Stimulated activated CD4-positive, alpha-beta T cell treated with anti-CD3 and anti-CD28 coated beads, Interleukin-1b, Interleukin-23, amount 100 ng/mL, for 24 hours (primary cell): ENCODE data around the gene NCOR1.
"Not testable (repeated sequence)": the region's sequence is repeated elsewhere in the genome, so short reads cannot be mapped to it uniquely, and the experiment has no call there.

Experiments
- DNase-seq, 4 experiments: peaks; one replicate each; pipeline ENCODE4 v3.0.0-alpha.2; 2020; ENCODE audit warnings: low read depth in 4 of 4, low spot score in 1 of 4

NCOR1 gene

DNA sequence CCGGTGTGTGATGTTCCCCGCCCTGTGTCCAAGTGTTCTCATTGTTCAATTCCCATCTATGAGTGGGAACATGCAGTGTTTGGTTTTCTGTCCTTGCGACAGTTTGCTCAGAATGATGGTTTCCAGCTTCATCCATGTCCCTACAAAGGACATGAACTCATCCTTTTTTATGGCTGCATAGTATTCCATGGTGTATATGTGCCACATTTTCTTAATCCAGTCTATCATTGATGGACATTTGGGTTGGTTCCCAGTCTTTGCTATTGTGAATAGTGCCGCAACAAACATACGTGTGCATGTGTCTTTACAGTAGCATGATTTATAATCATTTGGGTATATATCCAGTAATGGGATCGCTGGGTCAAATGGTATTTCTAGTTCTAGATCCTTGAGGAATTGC, 63.0 kb downstream of the NCOR1 start:
- DNase-seq, result not testable (repeated sequence)

DNA sequence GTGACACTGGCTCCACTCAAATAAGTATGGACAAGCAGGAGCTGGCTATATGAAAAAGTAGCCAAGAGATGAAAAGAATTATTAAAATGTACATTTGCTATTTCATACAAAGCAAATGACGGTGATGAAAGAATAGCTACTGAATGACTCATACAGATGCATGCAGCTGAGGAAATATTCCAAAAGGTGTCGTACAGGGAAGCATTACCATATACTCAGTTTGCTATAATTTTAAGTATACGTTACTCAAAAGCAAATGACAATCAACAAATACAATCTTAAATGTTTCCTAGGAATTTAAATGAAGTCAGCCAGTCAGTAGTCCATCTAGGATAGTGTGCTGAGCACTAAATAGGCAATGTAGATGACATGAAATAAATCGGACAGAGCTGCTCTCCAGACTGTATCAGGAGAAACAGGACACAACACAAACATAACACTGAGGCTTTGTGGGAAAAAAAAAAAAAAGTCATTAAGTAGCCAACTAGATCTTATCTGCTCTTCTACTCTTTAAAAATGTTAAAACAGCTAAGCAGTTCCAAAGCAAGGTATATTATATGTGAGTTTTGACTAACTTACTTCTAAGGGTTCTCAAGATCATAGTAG, 65.0 kb downstream of the NCOR1 start:
- no peak for DNase-seq

DNA sequence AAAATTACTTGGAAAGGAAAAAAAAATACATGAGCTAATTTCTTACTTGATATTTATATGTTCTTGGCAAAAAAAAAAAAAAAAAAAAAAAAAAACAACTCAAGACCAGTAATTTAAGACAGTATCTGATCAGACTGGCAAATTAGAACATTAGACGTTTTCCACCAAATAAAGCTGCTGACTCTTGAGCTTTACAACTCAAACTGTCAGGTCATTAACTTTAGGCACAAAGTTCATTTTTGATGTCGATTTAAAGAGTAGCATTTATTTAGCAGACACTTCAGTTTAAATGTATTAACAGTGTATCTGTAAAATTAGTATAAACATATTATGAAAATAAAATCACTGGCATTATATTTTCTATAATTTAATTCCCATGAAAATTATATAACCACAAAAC, 66.7 kb downstream of the NCOR1 start:
- DNase-seq, result no peak

DNA sequence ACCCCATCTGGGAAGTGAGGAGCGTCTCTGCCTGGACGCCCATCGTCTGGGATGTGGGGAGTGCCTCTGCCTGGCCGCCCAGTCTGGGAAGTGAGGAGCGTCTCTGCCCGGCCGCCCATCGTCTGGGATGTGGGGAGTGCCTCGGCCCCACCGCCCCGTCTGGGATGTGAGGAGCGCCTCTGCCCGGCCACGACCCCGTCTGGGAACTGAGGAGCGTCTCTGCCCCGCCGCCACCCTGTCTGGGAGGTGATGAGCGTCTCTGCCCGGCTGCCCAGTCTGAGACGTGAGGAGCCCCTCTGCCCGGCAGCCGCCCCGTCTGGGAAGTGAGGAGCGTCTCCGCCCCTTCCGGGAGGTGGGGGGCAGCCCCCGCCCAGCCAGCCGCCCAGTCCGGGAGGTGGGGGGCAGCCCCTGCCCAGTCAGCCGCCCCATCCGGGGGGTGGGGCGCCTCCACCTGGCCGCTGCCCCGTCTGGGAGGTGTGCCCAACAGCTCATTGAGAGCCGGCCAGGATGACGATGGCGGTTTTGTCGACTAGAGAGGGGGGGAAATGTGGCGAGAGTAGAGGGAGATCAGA, 69.9 kb downstream of the NCOR1 start:
- not testable (repeated sequence) for DNase-seq

DNA sequence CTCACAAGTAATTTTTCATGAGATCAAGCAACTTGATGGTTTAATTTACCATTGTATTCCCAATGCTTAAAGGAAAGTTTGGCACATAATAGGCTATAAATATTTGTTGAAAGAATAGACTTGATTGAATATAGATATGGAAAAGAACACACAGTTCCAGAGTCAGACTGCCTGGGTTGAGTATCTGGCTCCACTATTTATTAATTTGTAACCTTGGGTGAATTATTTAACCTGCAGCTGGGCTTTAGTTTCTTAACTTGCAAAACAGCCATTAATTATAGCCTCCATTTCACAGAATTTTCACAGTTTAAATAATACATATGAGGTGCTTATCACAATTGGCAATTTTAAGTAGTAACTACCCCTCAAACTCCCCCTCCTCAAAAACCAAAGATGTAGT, 73.6 kb downstream of the NCOR1 start:
- DNase-seq, result no peak

DNA sequence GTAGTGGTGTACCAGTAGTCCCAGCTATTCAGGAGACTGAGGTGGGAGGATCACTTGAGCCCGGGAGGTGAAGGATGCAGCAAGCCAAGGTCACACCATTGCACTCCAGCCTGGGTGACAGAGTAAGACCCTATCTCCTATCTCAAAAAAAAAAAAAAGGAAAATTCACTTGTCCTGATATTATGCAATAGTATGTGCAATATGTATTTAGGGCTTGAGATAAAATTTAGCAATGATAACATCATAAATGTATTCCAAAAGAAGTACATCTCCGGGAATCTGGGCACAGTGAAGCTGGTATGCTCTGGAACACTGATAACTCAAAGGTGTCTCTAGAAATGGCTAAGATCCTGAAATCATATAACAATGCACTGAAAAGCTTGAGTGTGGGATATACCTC, 74.5 kb downstream of the NCOR1 start:
- DNase-seq, result no peak

DNA sequence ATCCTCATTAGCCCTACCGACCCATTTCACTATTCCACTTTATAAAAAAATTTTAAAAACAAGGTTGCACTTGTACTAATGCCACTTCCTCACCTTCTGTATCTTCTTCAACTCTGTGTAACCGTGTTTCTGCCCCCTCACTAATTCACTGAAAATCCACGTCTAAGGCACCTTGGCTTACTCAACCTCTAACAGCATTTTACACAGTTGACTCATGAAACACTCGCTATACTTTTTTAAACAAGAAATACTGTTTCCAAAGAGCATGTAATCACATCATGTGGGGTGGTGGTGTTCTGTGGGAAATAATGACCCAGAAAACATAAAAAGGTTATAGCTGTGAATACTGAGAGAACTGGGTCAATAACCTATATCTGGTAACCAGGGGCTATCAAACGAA, 79.9 kb downstream of the NCOR1 start:
- DNase-seq, result no peak

DNA sequence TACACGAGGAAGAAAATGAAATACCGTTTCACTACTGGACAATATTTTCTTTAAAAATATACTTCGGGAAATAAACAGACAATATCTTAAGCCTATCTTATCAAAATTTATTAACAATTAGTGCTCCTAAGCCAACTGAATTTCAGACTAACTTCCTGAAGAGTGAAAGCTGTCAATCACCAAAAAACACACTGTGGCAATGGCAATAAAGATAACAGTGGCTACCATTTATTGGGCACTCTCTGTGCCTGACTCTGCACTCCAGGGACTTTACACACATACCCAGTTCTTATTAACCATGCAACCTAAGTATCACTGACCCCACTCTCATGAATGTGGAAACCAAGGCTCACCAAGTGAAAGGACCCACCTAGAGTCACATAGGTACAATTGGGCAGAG, 83.7 kb downstream of the NCOR1 start:
- DNase-seq, result no peak

DNA sequence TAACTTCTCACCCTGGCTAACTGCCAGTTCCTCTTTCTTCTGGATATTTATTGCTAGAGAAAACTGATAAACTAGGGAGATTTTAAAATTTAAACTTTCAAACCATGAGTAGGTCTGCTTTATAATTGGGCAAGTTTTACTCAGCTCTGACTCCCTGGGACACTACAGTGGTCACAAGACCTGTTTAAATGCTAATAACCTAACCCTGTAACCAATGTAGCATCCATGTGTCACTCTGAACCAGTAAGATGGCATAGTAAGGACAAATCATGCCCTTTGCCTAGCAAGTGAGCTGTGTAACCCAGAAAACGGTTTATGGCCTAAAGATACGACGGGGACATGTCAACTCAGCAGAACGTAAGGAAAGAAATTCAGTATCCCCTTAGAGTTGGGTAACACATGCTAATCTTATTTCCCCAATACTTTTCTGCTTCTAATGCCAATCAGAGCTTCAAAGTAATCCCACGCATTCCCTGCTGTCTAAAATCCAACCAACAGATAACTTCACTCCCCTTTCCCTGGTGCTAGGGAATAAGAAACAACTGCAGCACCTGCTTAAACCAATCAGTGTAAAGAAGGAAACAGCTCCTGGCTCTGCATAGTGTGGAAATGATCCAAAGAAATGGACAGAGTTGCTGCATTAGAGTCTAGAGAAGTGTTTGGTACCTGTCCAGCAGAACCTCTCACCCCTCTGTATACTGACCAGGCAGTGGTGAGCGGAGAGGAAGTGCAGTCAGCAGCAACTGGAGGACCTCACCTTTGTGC, 85.7 kb downstream of the NCOR1 start:
- DNase-seq, result no peak

DNA sequence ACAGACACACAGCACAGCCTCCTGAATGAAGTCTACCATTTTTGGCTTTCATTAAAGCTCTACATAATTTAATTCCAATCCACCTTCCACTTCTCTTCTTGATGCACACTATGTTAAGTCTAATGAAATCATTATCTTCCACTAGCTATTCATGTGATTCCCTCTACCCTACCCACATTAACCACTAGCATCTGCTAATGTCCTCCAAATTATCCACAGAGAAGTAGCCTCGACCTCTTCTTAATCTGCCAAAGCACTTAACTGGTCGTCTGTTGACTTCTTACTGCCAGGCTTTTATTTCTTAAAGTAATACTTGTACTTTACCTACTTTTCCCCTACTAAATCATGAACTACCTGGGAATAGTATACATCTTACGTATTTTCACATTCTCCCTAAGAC, 91.8 kb downstream of the NCOR1 start:
- DNase-seq, result no peak

DNA sequence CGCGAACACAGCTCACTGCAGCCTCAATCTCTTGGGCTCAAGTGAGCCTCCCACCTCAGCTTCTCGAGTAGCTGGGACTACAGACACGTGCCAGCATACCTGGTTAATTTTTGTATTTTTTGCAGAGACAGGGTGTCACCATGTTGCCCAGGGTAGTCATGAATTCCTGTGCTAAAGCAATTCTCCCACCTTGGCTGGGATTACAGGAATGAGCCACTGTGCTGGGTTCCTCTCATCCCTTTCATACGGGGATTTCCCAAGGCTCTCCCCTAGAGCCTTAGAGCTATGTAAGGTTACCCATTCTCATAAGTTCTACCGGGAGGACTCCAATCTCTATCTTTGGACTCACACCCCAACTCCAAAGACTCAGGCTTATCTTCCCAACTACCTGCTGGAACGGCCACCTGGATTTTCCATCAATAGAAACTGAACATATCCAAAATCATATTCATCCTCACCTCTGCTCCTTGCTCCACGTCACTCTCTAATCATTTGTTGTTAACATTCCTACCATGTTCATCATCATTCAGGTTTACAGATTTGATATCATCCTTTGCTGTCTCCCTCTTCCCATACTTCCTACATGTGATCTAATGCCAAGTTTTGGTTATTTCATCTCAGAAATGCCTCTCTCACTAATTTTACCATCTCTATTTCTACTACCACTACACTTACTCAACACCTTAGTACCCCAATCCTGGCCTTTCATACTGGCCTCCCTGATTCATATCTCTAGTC, 92.5 kb downstream of the NCOR1 start:
- DNase-seq, result no peak

DNA sequence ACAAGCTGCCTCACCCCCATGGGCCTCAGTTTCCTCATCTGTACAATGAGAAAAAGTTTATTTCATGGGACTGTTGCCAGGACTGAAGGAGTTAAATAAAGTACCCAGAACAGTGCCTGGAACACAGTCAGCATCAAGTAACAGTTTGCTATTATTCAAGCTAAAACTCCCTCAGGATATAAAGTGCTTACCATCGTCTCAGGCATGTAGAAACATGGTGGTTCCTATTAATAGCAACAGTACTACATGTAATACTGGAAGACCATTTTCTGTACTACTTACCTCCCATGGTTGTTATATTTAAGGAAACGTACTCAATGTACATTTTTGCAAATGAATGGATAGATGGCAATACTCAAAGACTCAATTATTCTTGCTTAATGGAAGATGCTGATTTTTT, 93.4 kb downstream of the NCOR1 start:
- no peak for DNase-seq

DNA sequence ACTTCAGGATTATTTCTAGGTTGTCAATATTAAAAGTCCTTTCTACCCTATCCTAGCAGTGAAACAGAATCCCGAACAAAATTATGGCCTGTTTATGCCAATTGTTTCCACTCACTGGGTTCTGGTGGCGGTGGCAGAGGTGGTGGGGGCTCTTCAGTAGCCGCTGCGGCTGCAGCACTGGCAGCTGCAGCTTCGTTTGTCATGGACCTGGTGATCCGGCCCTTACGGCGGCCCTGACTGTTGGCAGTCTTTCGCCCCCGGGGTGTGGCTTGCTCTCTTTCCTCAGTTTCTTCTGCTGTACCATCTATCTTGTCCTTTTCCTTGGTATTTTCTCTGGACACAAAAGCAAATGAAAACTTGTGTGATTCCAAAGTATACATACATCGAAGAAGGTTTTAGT, 94.4 kb downstream of the NCOR1 start:
- DNase-seq, result no peak

DNA sequence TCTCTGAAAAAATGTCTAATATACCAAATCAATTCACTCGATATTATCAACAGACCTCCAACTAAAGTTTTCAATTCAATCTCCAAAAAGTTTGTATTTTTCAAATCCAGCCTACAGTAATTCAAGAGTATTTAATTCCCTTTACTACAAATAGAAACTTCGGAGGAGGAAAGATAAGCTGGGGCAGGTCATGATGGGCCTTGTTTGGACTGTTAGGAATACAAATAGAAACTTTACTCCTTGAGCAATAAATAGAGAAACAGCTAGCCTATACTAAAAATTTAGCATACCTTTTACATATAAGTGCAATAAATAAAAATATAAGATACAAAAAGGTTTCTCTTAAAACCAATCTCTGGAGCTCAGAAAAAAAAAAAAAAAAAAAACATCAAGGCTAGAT, 98.2 kb downstream of the NCOR1 start:
- no peak for DNase-seq

DNA sequence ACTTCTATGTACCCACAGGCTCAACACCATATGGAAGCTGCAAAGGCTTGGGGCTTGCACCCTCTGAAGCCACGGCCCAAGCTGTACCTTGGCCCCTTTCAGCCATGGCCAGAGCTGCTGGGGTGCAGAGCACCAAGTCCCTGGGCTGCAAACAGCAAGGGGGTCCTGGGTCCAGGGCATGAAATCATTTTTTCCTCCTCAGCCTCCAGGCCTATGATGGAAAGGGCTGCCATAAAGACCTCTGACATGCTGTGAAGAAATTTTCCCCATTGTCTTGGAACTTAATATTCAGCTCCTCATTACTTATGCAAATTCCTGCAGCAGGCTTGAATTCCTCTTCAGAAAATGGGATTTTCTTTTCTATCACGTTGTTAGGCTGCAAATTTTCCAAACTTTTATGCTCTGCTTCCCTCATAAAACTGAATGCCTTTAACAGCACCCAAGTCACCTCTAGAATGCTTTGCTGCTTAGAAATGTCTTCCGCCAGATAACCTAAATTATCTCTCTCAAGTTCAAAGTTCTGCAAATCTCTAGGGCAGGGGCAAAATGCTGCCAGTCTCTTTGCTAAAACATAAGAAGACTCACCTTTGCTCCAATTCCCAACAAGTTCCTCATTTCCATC, 100.1 kb downstream of the NCOR1 start:
- DNase-seq, result not testable (repeated sequence)

DNA sequence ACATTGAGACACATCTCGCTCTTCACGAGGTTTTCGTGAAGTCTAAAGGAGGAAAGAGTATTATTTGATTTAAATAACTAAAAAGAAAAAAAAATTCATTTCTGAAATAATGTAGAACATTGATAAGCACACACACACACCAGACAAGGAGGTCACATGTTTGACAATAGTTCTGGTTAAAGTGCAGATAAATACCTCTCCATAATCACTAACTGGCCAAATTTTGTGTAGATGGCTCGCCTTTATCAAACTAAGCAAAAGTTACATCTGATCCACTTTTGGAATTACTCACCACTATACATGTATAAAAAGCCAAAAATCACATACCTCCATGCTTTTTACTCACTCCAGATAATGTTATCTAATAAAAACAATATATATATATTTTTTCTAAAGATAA, 106.5 kb downstream of the NCOR1 start:
- DNase-seq, result no peak

DNA sequence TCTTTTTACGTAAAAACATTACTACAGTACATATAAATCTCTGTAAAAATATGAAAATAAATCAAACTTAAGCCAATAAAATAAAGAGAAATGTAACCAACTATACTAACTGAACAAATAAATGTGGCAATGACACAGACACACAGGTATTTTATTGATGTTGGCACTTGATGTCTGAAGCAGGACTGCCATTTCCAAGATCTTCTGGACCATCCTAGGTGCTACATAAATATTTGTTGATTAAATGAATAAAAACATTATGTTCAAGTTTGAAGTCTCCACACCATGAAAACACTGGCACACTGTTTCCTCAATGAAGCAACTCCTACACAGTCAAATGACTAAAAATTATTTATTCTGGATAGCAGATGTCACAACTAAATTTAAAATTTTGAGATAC, 106.9 kb downstream of the NCOR1 start:
- no peak for DNase-seq

DNA sequence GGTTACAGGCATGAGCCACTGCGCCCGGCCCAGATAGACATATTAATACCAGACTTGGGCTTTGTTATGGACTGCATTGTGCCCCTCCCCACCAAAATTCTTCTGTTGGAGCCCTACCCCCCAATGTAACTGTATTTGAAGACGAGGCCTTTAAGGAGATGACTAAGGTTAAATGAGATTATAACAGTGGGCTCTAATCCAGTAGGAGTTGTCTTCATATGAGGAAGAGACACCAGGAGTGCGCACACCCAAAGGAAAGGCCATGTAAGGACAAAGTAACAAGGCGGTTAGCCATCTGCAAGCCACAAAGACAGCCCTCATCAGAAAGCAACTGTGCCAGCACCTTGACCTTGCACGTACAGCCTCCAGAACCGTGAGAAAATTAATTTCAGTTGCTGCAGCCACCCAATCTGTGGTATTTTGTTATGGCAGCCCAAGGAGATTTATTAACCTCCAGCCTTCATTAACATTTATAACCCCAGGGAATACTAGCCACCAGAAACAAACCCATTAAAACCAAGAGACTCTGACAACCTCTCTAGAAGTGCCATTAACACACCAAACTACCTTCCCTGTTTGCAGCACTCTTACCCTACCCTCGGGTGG, 108.1 kb downstream of the NCOR1 start:
- no peak for DNase-seq

DNA sequence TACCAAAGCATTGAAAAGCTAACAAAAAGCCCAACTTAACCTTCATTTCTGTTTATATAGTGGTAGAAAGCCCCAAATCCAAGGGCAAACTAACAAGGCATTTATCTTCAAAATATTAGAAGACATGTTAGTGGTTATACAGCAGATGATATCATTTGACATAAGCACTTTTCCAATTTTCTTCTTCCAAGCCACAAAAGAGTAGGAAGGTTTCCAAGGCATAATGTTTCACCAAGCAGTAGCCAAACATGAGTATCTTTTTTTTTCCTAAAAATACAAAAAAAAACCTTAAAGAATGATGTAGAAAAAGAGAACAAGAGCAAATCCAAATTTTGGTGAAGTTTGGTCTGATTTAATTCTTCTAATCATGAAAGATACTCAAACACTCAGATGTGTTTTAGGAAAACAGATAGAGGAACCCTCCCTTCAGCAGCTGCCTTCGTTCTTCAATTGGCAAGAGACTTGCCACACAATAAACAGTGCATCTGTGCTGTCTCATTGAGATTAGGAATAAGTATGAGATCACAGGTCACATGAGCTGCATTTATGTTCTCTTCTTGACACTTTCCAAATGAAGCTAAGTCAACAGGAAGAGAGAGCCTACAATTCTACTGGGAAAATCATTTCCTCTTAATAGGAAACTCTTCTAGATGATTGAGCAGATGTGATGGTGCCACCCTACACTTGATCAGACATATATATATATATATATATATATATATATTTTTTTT, 109.0 kb downstream of the NCOR1 start:
- DNase-seq, result no peak

DNA sequence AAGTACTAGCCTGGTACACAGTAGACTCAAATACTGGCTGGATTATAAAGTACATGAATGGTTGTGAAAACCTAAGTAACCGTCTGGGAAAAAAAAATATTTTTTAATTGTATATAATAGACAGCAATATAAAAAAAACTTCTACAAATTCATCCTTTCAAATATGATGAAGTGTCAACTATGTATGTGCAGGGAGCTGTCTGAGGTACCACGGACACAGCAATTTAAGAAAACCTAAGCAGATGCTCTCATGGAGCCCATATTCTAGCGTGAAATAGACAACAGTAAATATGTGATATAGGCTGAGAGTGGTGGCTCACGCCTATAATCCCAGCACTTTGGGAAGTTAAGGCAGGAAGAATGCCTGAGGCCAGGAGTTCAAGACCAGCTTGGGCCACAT, 111.1 kb downstream of the NCOR1 start:
- no peak for DNase-seq

DNA sequence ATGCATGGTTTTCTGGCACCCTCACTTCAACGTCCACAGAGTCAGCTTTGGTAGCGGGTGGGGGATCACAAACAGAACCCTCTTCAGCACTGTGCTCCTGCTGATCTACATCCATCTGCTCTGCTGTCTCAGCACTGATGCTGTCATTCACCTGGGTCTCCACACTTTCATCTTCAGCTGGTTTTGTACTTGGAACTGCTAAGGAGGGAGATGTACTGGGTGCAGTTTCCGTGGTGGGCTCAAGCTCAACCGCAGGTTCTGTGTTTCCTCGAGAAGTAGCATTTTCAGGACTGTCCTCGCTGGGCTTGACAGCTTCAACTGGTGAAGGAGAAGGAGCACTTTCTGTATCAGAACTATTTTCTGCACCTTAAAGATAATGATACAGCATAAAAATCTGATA, 113.9 kb downstream of the NCOR1 start:
- no peak for DNase-seq
